Fibroblast of gingiva (primary cell): ENCODE data around the gene KCNT1.

Experiments
- DNase-seq: peaks from one replicate; pipeline ENCODE4 v3.0.0-alpha.2; 2011; ENCODE audit warnings: low read depth

Gene KCNT1

DNA sequence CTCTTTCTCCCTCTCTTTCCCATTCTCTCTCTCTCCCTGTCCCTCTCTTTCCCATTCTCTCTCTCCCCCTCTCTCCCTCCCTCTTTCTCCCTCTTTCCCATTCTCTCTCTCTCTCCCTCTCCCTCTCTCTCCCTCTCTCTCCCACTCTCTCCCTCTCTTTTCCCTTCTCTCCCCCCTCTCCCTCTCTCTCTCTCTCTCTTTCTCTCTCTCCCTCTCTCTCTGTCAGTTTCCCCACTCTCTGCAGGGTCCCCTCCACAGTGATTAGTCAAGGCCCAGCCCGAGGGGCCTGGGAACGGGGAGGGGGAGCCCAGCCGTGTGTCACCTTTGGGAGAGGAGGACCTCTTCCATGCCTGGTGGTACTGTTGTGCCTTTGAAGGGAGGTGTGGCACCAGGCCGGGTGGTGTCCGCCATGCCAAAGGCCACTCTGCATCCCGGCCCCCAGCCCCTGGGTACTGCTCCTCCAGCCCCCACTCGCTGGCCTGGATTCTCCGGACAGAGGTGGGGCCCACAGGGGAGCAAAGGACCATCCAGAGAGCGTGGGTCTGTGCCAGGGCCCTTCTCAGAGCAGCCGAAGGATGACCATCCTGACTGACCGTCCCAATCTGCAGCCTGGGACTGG is 25.4 kb downstream of the KCNT1 start:
- no peak for DNase-seq

DNA sequence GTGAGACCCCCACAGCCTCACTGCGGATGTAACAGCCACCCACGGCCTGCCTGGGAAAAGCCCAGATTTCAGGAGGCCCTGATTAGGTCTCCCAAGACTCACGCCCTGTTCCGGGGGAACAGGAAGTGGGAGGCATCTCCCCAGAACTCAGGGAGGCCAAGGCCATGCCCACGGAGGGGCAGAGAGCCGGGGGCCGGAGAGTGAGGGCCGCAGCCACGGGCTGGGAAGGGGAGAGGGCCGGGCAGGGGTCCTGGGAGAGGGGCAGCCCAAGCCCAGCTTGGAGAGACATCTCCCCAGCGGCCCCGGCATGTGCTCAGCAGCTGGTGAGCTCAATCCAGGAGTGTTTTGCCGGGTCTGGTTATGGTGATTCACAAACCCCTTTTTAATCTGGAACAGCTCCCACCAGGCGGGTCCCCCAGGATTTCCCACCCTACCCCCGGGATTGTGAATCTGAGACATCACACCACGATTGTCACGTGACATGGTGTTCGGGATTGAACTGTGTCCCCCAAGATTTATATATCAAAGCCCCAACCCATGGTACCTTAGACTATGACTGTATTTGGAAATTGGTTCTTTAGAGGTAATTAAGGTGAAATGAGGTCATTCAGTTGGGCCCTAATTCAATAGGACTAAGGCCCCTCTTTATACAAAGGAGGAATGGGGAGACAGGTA is 26.6 kb downstream of the KCNT1 start:
- DNase-seq: no peak

DNA sequence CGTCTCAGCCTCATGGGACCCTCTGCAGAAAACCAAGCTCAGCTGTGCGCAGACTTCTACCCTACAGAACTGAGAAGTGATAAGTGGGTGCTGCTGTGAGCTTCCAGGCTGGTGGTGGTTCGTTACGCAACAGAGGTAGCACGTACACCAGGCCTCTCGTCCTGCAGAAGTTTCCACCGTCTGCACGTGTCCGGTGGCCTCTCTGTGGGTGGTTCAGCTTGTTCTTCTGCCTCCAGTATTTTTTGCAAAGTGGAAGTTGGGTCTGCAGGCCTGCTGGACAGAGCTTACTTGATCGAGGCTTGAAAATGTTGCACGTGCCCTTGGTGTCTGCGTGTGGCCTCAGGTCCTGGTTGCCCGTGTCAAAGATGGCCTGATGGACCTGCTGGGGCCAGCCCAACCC is 27.5 kb downstream of the KCNT1 start:
- DNase-seq: no peak

DNA sequence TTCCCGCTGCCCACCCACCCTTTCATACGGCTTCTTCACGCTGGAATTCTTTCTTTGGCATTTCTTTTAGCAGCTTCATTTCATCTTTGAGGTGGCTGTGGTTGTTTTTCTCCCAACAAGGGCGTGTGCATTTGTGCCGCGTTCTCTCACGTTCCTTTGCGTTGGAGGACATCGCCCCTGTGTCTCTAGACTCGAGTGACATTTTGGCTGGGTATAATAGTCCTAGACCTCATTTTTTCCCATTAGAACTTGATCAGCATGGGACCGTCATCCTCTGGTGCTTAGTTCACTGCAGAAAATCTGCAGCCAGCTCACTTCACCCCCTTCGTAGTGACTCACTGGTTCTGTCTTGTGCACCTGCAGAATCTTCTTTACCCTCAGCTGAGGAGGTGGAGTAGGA is 29.5 kb downstream of the KCNT1 start:
- no peak for DNase-seq

DNA sequence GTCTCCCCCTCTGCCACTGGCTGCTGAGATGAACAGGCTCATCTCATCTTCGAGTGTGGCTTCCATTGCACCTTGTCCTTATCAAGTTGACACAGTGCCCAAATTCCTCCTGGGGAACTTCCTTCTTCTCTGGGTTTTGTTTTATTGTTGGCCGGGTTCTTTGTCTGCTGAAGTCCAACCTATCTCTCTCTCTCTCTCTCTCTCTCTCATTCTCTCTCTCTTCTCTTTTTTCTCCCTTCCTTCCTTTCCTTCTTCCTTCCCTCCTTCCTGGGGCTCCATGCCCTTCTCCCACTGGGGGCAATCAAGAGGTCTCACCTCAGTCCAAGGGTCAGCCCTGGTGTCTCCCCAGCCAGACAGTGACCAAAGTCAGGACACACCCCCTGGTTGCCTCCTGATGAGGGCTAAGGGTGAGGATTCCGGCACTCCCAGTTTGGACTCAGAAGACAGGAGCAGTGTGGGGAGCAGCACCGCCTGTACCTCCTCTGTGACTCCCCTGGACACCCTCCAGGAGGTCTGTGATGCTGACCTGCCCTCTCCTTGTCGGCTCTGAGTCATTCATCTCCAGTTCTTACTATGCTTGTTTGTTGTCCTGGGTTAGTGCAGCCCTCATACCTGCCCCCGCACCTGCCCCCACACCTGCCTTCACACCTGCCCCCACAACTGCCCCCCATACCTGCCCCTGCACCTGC is 30.7 kb downstream of the KCNT1 start:
- no peak for DNase-seq

DNA sequence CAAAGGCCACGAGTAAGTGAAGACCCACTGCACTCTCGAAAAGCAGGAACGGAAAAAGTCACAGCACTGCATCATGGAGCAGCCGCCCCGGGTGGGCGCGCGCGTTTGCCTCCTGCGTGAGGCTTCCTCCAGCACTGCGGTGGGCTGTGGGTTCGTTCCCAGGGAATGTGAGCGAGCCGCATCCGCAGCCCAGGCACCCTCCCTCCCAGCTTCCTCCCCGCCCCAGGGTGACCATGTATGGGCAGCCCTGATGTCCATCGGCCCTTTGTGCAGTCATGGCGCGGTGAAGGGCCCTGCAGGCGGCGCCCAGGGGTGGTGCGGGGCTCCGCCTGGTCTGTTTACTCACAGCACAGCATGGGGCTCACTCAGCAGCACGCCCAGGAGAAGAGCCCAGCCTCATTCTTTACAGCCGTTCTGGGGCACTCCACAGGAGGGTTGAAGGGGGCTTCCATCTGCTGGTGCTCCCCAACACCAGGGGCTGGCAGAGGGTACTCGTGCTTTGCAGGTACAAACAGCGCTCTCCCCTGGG is 32.7 kb downstream of the KCNT1 start:
- no peak for DNase-seq

DNA sequence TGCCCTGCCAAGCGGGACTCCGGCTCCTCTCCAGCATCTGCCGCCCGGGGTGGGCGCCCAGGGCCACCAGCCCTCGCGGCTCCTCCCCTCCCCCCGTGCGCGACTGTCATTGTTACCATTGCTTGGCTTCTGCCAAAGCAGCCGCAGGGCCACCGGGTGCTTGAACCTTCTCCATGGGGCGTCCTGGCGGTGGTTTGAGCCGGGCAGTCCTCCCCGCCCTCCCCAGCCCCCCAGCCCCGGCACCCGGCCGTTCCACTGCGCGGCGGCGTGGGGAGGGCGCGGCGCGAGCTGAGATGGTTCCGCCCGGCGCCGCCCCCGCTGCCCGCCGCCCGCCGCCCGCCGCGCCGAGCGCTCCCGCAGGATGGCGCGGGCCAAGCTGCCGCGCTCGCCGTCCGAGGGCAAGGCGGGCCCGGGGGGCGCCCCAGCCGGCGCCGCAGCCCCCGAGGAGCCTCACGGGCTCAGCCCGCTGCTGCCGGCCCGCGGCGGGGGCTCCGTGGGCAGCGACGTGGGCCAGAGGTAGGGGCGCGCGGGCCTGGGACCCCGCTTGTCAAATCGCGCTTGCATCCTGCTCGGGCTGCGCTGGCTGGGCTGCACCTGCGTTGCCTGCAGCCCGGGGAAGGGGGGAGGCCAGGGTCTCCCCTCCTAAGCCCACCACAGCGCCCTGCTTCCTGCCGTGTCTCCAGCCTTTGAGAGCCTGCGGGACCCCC is 34.4 kb downstream of the KCNT1 start:
- no peak for DNase-seq

DNA sequence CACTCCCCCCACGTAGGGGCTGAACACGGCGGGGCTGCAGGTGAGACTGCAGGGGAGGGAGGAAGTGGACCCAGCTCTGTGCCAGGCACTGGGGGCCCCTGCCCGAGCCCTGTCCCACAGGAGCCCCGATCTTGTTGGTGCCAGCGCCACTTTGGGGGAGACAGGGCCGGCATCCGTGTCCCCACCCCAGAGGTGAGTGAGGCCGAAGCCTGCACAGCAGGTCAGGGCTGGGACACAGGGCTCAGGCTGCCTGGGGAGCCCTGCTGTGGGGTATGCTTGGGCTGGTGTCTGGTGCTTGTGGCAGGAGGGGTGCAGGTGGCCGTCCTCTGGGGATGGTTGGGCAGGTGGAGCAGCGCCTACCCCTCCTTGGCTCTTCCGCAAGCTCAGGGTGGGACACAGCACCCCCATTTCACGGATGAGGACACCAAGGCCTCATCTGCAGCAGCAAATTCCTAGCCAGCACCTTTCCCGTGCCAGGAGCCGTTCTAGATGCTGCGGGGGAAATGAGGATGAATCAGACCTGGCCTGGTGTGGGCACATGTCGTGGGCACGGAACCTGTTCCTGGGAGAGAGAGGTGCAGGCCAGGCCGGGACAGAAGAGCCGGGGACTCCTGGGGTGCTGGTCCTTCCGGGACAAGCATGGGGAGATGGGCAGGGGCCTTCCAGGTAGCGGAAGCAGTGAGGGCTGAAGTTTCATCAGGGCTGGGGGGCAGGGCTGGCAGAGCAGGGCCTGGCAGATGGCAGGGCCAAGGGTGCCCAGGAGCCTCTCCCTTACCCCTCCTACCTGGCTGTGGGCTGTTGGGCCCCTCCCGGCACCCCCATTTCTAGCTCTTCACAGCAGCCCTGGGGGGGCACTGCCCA is 35.2 kb downstream of the KCNT1 start:
- no peak for DNase-seq

DNA sequence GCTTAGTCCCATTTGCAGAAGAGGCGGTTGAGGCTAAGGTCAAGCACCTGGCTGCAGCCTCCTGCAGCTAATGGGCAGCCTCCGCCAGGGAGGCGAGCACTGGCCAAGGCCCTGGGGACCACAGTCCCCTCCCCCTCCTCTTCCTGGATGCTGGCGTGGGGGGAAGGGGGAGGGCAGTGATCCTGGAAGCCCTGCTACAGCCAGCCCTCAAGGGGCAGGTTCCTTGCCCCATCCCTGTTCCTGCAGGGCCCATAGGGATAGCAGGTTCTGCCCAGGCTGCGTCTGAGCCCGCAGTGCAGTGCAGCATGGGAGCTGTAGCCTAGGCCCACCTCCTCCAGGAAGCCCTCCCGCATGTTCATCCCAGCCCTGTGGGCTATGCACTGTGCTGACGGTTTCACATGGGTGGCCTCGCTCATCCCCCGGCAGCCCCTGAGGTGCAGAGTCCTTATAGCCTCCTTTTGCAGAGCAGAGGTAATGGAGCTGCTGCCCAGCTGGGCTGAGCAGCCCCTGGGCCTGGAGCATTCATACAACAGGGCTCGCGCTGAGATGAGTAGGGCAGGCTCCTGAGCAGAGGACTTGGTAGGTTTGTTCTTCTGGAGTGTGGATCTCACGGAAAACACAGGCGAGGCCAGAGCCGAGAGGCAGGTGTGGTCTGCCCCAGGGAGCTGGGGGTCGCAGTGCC is 36.0 kb downstream of the KCNT1 start:
- DNase-seq: no peak

DNA sequence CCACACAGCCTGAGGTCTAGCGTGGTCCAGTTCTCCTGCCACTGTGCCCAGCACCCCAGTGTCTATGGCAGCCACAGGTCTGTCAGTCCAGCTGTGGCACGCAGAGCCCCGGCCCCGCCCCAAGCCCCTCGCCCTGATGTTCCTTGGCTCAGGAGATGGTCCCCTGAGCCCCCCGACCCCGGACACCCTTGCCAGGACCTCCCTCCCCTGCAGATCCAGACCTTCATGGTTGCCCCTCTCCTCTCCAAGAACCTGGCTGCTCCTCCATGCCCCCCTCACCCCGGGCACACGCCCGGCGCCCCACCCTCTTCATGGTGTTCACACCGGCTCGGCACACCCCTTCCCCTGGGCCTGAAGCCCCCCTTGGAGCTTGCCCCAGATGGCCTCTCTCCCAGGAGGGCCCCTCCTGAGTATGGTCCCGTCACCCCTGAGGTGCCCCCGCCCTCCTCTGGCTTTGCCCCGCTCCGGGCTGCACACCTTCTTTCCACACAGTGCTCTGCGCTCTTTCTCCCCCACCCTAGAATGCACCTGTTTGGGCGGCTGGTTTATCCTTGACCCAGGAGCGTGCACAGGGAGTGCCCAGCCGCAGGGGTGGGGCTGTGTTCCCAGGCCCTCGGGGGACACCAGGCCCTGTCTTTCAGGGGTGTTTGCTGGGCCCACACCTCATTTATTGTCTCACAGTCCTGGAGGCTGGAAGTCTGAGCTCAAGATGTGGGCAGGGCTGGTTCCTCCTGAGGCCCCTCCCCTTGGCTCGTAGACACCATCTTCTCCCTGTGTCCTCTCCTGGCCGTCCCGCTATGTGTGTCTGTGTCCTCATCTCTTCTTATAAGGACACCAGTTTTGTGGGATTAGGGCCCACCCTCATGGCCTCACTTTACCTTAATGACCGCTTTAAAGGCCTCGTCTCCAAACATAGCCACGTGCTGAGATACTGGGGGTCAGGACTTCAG is 37.6 kb downstream of the KCNT1 start:
- DNase-seq: no peak

DNA sequence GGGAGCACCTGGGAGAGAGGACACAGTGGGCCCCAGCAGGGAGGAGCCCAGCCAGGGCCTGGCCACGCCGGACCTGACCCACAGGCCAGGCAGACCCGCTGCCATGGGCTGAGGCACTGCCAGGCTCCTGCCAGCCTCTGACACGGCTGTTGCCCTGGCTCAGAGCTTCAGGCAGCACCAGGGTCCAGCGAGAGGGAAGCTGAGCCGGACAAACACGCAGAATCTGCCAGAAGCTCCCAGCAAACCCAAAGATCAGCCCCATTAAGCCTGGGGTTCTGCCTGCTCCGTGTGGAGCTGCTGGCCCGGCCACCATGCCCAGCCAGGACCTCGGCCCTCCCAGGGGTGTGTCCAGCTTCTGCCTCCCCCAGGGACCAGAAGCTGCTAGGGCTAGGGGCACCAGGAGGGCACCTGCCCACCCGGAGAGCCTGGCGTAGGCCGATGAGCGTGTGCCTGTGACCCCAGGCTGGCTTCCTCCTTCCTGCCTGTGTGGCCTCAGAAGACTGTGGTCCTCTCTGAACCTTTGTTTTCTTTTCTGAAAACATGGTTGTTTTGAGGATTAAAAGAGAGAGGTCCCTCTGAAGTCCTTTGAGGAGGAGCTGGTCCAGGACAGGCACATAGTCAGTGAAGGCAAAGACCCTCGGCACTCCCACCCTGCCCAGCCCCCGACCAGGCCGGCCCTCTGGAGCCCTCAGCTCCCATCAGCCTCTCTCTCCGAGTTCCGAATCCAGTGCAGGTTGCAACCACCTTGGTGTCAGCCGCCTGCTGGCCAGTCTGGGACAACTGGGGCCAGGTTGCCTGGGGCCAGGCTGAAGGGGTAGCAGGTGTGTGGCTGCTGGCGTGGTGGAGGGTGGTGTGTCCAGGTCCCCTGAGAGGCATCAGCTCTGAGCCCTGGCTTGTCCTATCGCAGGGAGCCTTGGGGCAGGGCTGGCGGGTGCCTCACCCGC is 39.6 kb downstream of the KCNT1 start:
- DNase-seq: no peak

DNA sequence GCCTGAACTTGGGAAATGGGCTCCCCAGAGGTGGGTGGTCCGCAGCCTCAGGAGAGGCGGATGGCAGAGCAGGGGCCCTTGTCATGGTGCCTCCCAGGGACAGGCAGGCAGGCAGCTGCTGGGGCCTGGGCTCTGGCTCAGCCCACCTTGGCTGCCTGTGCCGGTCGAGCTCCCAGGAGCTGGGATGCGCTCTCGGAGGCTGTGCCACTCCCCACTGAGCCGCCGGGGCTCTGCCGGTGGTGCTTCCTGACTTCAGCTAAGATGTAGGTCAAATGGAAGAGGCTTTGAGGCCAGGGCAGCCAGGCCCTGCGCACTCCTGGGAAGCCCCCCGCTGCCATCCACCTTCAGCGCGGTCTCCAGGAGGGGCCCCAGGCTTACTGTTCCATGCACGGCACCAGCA is 41.0 kb downstream of the KCNT1 start:
- DNase-seq: no peak

DNA sequence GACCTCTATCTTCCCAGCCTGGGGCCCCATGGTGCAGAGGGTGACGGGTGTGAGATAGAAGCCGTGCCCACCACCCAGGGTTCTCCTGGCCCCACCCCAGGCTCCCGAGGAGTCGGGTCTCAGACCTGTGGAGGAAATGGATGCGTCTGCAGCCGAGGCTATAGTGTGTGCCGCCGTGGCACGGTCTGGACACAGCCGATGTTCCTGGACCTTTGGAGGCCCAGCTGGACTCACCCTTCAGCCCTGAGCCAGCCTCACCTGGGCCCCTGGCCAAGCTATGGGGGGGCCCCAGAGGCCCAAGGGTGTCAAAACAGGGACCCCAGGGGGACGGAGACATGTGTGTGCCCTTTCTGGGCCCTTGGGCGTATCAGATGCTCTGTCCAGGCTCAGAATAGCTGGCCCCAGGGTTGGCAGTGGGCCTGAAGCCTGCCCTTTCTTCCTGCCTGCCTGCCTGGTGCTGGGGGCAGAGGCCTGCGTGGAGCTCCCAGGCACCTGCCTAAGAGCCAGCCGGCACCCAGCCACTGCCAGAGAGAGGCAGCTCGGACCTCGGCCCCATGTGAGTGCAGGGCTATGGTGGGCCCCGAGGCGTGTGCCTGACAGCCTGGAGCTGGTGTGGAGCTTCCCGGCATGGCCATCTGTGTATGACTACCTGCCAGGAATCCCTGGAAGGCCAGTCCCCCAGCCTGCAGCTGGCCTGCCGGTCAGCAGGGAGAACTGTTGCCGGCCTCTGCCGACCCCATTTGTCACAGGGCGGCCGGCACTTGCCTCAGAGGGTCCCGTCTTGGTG is 41.8 kb downstream of the KCNT1 start:
- no peak for DNase-seq

DNA sequence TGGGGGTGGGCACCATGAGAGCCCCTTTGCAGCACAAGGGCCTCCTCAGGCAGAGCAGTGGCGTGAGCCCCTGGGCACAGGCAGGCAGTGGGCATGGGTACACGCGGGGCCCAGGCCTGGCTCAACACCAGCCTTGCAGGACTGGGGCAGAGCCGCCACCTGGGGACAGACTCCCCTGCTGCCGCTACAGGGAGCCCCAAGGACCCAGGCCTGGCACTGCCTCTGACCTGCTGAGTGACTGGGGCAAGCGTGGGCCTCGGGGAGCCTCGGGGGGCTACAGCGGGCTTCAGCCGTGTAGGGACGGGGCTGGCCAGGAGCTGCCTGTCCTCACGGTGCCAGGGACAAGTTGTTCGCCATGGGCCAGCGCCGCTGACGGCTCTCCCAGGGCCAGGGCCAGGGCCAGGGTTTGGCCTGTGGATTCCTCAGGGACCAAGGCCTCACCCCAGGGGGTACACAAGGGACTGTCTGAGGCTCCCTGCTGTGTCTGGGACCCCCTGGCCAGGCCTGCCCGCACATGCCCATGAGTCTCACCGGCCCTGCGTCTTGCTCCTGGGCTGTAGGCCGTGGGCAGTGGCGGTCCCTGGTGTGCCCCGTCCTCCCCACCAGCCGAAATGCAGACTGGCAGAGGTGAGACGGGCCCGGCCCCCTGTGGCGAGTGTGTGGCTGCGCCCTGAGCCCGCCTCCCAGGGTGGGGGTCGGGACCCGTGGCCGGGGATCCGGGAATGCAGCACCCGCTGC is 42.5 kb downstream of the KCNT1 start:
- DNase-seq: no peak

DNA sequence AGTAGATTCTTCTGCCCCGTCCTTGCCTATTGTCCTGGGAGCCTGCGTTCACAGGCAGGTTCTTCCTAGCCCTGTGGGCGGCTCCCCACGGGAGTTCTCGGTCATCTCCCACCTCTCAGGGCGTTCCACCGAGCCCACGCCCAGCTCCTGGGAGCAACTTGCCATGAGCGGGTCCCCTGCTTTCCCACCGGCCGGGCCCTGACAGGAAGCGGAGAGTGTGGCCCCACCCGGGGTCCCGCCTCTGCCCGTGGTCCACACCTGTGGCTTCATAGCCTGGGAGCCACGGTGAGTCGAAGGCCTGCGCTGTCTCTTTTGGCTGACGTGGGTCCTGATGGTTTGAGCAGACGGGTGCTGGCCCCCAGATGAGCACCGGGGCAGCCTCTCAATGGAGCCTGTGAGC is 43.2 kb downstream of the KCNT1 start:
- DNase-seq: no peak

DNA sequence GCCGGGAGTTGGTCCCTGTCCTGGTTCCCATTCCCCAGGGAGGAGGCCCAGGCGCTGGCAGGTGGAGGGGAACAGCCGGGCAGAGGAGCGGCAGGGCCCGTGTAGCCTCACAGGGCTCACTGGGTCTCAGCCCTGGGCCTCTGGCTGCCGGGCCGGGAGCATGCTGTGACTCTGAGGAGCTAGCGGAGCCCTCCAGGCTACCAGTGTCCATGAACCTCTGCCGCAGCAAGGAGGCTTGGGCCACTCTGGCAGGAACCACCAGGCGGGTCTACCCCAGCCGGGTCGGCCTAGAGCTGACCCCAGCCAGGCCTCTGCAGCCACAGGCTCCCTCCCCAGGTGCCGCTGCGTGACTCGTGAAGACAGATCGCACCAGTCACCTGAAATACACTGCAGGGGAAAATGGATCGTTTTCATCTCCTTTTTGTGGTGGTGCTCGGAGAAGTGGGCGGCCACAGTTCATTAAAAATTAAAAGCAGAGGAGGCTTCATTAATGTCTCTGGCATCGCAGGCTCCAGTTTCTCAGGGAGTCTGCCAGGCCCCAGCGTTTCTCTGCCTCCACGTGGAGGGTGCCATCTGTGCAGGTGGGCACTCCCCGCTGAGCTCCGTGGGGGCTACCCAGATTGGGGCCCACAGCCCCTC is 43.8 kb downstream of the KCNT1 start:
- no peak for DNase-seq

DNA sequence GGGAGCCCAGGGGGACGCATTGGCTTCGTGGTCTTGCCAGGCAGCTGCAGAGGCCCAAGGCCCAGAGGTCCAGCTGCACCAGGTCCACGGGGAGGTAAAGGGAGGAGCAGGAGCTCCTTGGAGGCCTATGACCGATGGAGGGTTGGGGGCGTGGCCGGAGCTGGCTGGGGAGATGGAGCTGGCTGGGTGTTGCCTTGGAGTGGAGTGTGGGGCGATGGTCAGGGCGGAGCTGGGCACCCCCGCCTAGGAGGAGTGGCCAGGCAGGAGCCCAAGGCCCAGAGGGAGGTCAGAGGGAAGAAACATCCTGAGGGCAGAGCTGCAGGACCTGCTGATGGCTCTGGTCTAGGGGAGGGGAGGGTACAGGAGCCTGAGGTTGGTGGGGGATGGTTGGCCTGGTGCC is 44.6 kb downstream of the KCNT1 start:
- no peak for DNase-seq
